GM21390 (cell line): ENCODE measurements around the gene COPS2.
A peak's percentile ranks its signal among the peaks of the same experiment; 100 is the strongest.
"Not testable (repeated sequence)": the region's sequence is repeated elsewhere in the genome, so short reads cannot be mapped to it uniquely, and the experiment has no call there.

Source experiments
- ATAC-seq: cut with Tn5 transposase; IDR thresholded peaks from one replicate; pipeline ENCODE4 v1.9.1; 2021; ENCODE audit not compliant: unreplicated experiment

The COPS2 gene

GRCh38 chr15:49155110-49155833, at the start of gene COPS2:
COPS2 (minus strand) TSS chr15:49155599; CDS start chr15:49155578, 21 bp downstream.
- ATAC-seq, result peak; percentile 89

- ATAC-seq, result no peak
These were observed 44.9 kb upstream of the COPS2 start for GRCh38 chr15:49200347-49200746.

- no peak for ATAC-seq
These were observed 44.3 kb upstream of the COPS2 start for GRCh38 chr15:49199666-49200065.

- no peak for ATAC-seq
These were observed 41.5 kb upstream of the COPS2 start for GRCh38 chr15:49196856-49197255.

GRCh38 chr15:49191892-49192291, 36.5 kb upstream of the COPS2 start:
- ATAC-seq, result no peak

GRCh38 chr15:49190586-49190985, 35.2 kb upstream of the COPS2 start:
- no peak for ATAC-seq

GRCh38 chr15:49189631-49190030, 34.2 kb upstream of the COPS2 start:
- ATAC-seq, result no peak

GRCh38 chr15:49188933-49189332, 33.5 kb upstream of the COPS2 start:
- no peak for ATAC-seq

GRCh38 chr15:49187549-49188245, 32.3 kb upstream of the COPS2 start:
- ATAC-seq, result no peak

- peak; percentile 77 for ATAC-seq
These were observed 30.1 kb upstream of the COPS2 start for GRCh38 chr15:49185473-49185872.

- not testable (repeated sequence) for ATAC-seq
These were observed 28.3 kb upstream of the COPS2 start for GRCh38 chr15:49183741-49184140.

- ATAC-seq, result no peak
These were observed 26.7 kb upstream of the COPS2 start for GRCh38 chr15:49182128-49182527.

- no peak for ATAC-seq
These were observed 24.2 kb upstream of the COPS2 start for GRCh38 chr15:49179433-49180190.

- ATAC-seq, result no peak
These were observed 23.1 kb upstream of the COPS2 start for GRCh38 chr15:49178497-49178896.

GRCh38 chr15:49175582-49176397, 20.4 kb upstream of the COPS2 start:
- not testable (repeated sequence) for ATAC-seq

- no peak for ATAC-seq
These were observed 19.5 kb upstream of the COPS2 start for GRCh38 chr15:49174902-49175301.

- no peak for ATAC-seq
These were observed 16.4 kb upstream of the COPS2 start for GRCh38 chr15:49171790-49172189.

GRCh38 chr15:49169880-49170597, 14.6 kb upstream of the COPS2 start, which contains the start of gene GALK2:
GALK2 (plus strand) TSS chr15:49170247; CDS start chr15:49170323, 76 bp downstream.
- ATAC-seq, result peak; percentile 95

GRCh38 chr15:49168016-49168415, 12.6 kb upstream of the COPS2 start:
- ATAC-seq, result no peak

- no peak for ATAC-seq
These were observed 9.5 kb upstream of the COPS2 start for GRCh38 chr15:49164865-49165264.
